ENCODE data around the gene NGDN.

Gene NGDN

DNA sequence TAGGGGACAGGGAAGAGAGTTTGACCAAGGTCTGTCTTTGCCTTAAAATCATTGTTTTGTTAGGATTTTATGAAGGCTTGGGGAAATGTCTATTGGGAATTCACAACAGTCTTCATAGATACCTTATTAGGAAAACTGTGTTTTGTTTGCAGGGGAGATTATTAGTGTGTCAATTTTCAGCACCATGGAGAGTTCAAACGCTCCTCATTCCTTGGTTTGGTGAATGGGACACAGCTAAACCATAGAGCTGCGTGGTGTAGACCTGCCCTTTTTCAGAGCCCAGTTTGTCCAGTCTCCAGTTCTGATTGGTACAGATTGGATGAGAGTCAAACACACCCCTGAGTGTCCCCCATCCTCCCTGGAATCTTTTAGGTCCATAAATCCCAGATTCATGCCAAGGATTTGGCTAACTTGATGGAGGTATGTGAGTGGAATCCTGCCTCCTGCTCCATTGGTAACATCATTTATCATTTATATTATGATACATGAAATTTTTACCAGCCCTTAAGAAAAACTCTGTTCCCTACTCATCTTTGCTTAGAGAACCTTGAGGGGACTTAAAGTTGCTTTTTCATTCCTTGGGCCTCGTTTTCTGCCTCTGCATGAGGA, 12.0 kb downstream of the NGDN start:
- no peaks in the 10 kb centered on the region for H3K27me3 ChIP-seq
- no peak overlapping the region for H3K9ac ChIP-seq
- H3K27ac ChIP-seq = peak overlapping the region in 3 of 11 experiments; percentile 51 to 65 (median 65); a peak in 2 of 22 replicates
- H3K36me3 ChIP-seq = peaks cover 48 to 94% (median 67%) of the 10 kb centered on the region in 11 experiments
- H3K9me3 ChIP-seq (replicated peaks in 1 of 11) = no peaks in the 10 kb centered on the region
- TF ChIP-seq Cebpa-rat (IDR thresholded peaks at IDR 0.05) = no peak
- peaks cover 18 to 80% (median 62%) of the 10 kb centered on the region in 11 experiments; a peak in 21 of 22 replicates for H4K20me1 ChIP-seq
- H3K4me1 ChIP-seq = peaks cover 10 to 68% (median 53%) of the 10 kb centered on the region in 10 experiments
- H3K4me2 ChIP-seq = peak overlapping the region; percentile 8 to 92 (median 82); a peak in 20 of 22 replicates
- peak overlapping the region in 1 of 10 experiments; percentile 9; a peak in 1 of 20 replicates for H3K4me3 ChIP-seq

GRCh38 chr14:23481979-23482822, 12.7 kb downstream of the NGDN start:
- peaks cover 18 to 72% (median 56%) of the 10 kb centered on the region in 11 experiments; a peak in 21 of 22 replicates for H4K20me1 ChIP-seq
- H3K27me3 ChIP-seq = no peaks in the 10 kb centered on the region
- peak overlapping the region in 4 of 11 experiments; percentile 29 to 37 (median 32); a peak in 8 of 22 replicates for H3K9ac ChIP-seq
- TF ChIP-seq Cebpa-rat (IDR thresholded peaks at IDR 0.05) = no peak
- peak overlapping the region in 5 of 10 experiments; percentile 21 to 41 (median 29); a peak in 7 of 20 replicates for H3K4me3 ChIP-seq
- H3K4me1 ChIP-seq = peaks cover 10 to 69% (median 54%) of the 10 kb centered on the region in 10 experiments
- peak overlapping the region in 5 of 11 experiments; percentile 3 to 65 (median 51); a peak in 8 of 22 replicates for H3K27ac ChIP-seq
- peak overlapping the region; percentile 8 to 92 (median 82); a peak in 20 of 22 replicates for H3K4me2 ChIP-seq
- no peaks in the 10 kb centered on the region for H3K9me3 ChIP-seq (replicated peaks in 1 of 11)
- peaks cover 45 to 94% (median 67%) of the 10 kb centered on the region in 11 experiments for H3K36me3 ChIP-seq

DNA sequence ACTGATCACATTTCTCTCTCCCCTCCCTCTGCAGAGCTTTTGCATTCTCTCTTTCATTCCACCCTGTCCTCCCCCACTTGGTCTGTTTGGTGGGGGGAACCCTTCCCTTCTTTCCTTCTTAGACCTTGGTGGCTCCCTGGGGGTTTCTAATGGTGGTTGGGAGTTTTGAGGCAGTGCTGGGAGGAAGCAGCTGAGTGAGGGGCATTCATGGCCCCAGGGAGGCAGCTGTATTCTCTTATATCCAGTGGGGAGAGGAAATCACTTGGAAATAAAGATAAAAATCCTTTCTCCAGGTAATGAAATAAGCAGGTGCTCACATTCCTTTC, 13.3 kb downstream of the NGDN start:
- Histone ChIP-seq H3K9me3 (replicated peaks in 1 of 11) (no peaks in the 10 kb centered on the region), H3K27ac (peak overlapping the region in 4 of 11 experiments; percentile 27 to 65 (median 58); a peak in 7 of 22 replicates), H3K4me2 (peak overlapping the region in 9 of 11 experiments; percentile 49 to 92 (median 83); a peak in 18 of 22 replicates), H4K20me1 (peaks cover 18 to 66% (median 50%) of the 10 kb centered on the region in 11 experiments; a peak in 21 of 22 replicates), H3K36me3 (peaks cover 44 to 94% (median 64%) of the 10 kb centered on the region in 11 experiments), H3K4me3 (peak overlapping the region in 5 of 10 experiments; percentile 21 to 41 (median 29); a peak in 6 of 20 replicates), H3K27me3 (no peaks in the 10 kb centered on the region), H3K9ac (peak overlapping the region in 5 of 11 experiments; percentile 29 to 43 (median 32); a peak in 9 of 22 replicates), H3K4me1 (peaks cover 10 to 69% (median 54%) of the 10 kb centered on the region in 10 experiments)
- TF ChIP-seq Cebpa-rat (IDR thresholded peaks at IDR 0.05) = no peak

- H3K9ac ChIP-seq = peak overlapping the region in 4 of 11 experiments; percentile 29 to 43 (median 34); a peak in 4 of 22 replicates
- peak overlapping the region in 2 of 10 experiments; percentile 21; a peak in 2 of 20 replicates for H3K4me3 ChIP-seq
- peaks cover 45 to 96% (median 66%) of the 10 kb centered on the region in 11 experiments for H3K36me3 ChIP-seq
- H3K4me1 ChIP-seq = peaks cover 10 to 69% (median 54%) of the 10 kb centered on the region in 10 experiments
- peaks cover 18 to 63% (median 47%) of the 10 kb centered on the region in 11 experiments; a peak in 20 of 22 replicates for H4K20me1 ChIP-seq
- H3K4me2 ChIP-seq = peak overlapping the region in 9 of 11 experiments; percentile 49 to 92 (median 83); a peak in 17 of 22 replicates
- H3K27me3 ChIP-seq = no peaks in the 10 kb centered on the region
- H3K27ac ChIP-seq = peak overlapping the region in 4 of 11 experiments; percentile 27 to 65 (median 58); a peak in 6 of 22 replicates
- no peak for TF ChIP-seq Cebpa-rat (IDR thresholded peaks at IDR 0.05)
- H3K9me3 ChIP-seq (replicated peaks in 1 of 11) = no peaks in the 10 kb centered on the region
Observed at GRCh38 chr14:23483236-23483854, 13.8 kb downstream of the NGDN start.

GRCh38 chr14:23485326-23485725, 15.8 kb downstream of the NGDN start:
- peaks cover 18 to 47% (median 37%) of the 10 kb centered on the region in 11 experiments; a peak in 20 of 22 replicates for H4K20me1 ChIP-seq
- H3K27ac ChIP-seq = no peak overlapping the region
- TF ChIP-seq Cebpa-rat (IDR thresholded peaks at IDR 0.05) = no peak
- peak overlapping the region in 8 of 11 experiments; percentile 10 to 58 (median 40); a peak in 15 of 22 replicates for H3K4me2 ChIP-seq
- no peaks in the 10 kb centered on the region for H3K9me3 ChIP-seq (replicated peaks in 1 of 11)
- 0 out of 22 replicates have a peak overlapping the region, but pooled peaks of 1 of the 11 experiments have one; percentile 20 for H3K9ac ChIP-seq
- H3K36me3 ChIP-seq = peaks cover 32 to 98% (median 49%) of the 10 kb centered on the region in 11 experiments
- H3K4me3 ChIP-seq = no peak overlapping the region
- H3K4me1 ChIP-seq = peaks cover 10 to 60% (median 52%) of the 10 kb centered on the region in 10 experiments
- H3K27me3 ChIP-seq = no peaks in the 10 kb centered on the region

DNA sequence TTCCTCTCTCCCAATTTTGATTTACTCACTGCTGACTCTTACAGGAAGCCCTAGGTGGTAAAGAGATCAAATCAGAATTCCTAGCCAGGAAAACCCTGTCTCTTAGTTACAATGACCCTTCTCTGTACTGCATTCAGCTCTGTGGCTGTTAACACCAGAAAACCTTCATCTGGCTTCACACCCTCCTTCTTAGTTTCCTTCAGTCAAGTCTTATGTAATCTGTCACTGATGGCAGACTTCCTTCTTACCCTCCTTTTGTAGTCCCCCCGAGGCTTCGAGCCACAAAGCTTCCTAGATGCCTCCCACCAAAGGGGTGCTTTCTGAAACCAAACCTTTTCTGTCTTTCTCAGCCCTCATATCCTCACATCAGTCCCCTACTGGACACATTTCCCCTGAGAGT, 16.5 kb downstream of the NGDN start:
- H3K36me3 ChIP-seq = peaks cover 25 to 96% (median 42%) of the 10 kb centered on the region in 11 experiments
- H3K9ac ChIP-seq = peak overlapping the region in 1 of 11 experiments; percentile 1; a peak in 1 of 22 replicates
- H3K27me3 ChIP-seq = no peaks in the 10 kb centered on the region
- H3K4me2 ChIP-seq = peak overlapping the region in 7 of 11 experiments; percentile 29 to 58 (median 40); a peak in 13 of 22 replicates
- no peak overlapping the region for H3K27ac ChIP-seq
- peaks cover 18 to 40% (median 37%) of the 10 kb centered on the region in 11 experiments; a peak in 20 of 22 replicates for H4K20me1 ChIP-seq
- no peak for TF ChIP-seq Cebpa-rat (IDR thresholded peaks at IDR 0.05)
- H3K4me3 ChIP-seq = no peak overlapping the region
- H3K4me1 ChIP-seq = peaks cover 10 to 57% (median 52%) of the 10 kb centered on the region in 10 experiments
- H3K9me3 ChIP-seq (replicated peaks in 1 of 11) = no peaks in the 10 kb centered on the region

GRCh38 chr14:23487216-23487615, 17.7 kb downstream of the NGDN start:
- no peak overlapping the region for H3K4me3 ChIP-seq
- H3K4me2 ChIP-seq = no peak overlapping the region
- no peaks in the 10 kb centered on the region for H3K27me3 ChIP-seq
- H3K27ac ChIP-seq = no peak overlapping the region
- H3K4me1 ChIP-seq = peaks cover 1 to 45% (median 43%) of the 10 kb centered on the region in 10 experiments; a peak in 19 of 20 replicates
- no peak overlapping the region for H3K9ac ChIP-seq
- no peak for TF ChIP-seq Cebpa-rat (IDR thresholded peaks at IDR 0.05)
- H3K9me3 ChIP-seq (replicated peaks in 1 of 11) = no peaks in the 10 kb centered on the region
- peaks cover 9 to 28% (median 25%) of the 10 kb centered on the region in 11 experiments; a peak in 19 of 22 replicates for H4K20me1 ChIP-seq
- peaks cover 25 to 92% (median 36%) of the 10 kb centered on the region in 11 experiments for H3K36me3 ChIP-seq
